Inflammatory macrophage treated with lipopolysaccharide for 4 hours (primary cell): ENCODE data around the gene PTPRCAP.

Experiments used
- DNase-seq: peaks from one replicate; pipeline ENCODE4 v3.0.0-alpha.2; 2020

PTPRCAP gene

GRCh38 chr11:67464411-67465188 lies 27.1 kb upstream of the PTPRCAP start:
- DNase-seq, result peak; percentile 84

GRCh38 chr11:67463680-67464410 lies 26.4 kb upstream of the PTPRCAP start:
- peak; percentile 88 for DNase-seq

- DNase-seq, result no peak
Measured at GRCh38 chr11:67463186-67463585, 25.7 kb upstream of the PTPRCAP start.

- no peak for DNase-seq
Measured at GRCh38 chr11:67458266-67458665, 20.8 kb upstream of the PTPRCAP start.

GRCh38 chr11:67457453-67457852 lies 20.0 kb upstream of the PTPRCAP start:
- DNase-seq, result no peak

- DNase-seq, result no peak
Measured at GRCh38 chr11:67456068-67456705, 18.7 kb upstream of the PTPRCAP start.

- no peak for DNase-seq
Measured at GRCh38 chr11:67455054-67455453, 17.6 kb upstream of the PTPRCAP start, which contains the start of gene CABP4. Gene CABP4, plus strand, starts transcription at chr11:67455354. Its CDS starts 70 bp downstream, at chr11:67455424.

GRCh38 chr11:67453816-67454732 lies 16.6 kb upstream of the PTPRCAP start:
- DNase-seq, result no peak

GRCh38 chr11:67452141-67452952 lies 14.9 kb upstream of the PTPRCAP start, which contains the start of gene GPR152:
Gene GPR152, minus strand, starts transcription at chr11:67452729. Its CDS starts 5 bp downstream, at chr11:67452724.
- DNase-seq, result no peak

- DNase-seq, result no peak
Measured at GRCh38 chr11:67451658-67451976, 14.1 kb upstream of the PTPRCAP start.

- DNase-seq, result no peak
Measured at GRCh38 chr11:67450796-67451657, 13.5 kb upstream of the PTPRCAP start.

GRCh38 chr11:67449116-67449844 lies 11.8 kb upstream of the PTPRCAP start:
- peak; percentile 65 for DNase-seq

GRCh38 chr11:67448220-67448609 lies 10.7 kb upstream of the PTPRCAP start:
- no peak for DNase-seq

GRCh38 chr11:67445515-67445914 lies 8.0 kb upstream of the PTPRCAP start:
- DNase-seq, result no peak

- DNase-seq, result no peak
Measured at GRCh38 chr11:67442504-67443404, 5.3 kb upstream of the PTPRCAP start.

GRCh38 chr11:67441731-67442351 lies 4.4 kb upstream of the PTPRCAP start:
- DNase-seq, result no peak

GRCh38 chr11:67441098-67441563 lies 3.6 kb upstream of the PTPRCAP start:
- DNase-seq, result no peak
